CD4-positive, alpha-beta T cell treated with Interleukin-17A for 1 hour (primary cell): ENCODE data around the gene CCDC13.
"Not testable (repeated sequence)": the region's sequence is repeated elsewhere in the genome, so short reads cannot be mapped to it uniquely, and the experiment has no call there.

Experiments used
- DNase-seq: peaks from one replicate; pipeline ENCODE4 v3.0.0-alpha.2; 2020

Gene CCDC13, protein sequence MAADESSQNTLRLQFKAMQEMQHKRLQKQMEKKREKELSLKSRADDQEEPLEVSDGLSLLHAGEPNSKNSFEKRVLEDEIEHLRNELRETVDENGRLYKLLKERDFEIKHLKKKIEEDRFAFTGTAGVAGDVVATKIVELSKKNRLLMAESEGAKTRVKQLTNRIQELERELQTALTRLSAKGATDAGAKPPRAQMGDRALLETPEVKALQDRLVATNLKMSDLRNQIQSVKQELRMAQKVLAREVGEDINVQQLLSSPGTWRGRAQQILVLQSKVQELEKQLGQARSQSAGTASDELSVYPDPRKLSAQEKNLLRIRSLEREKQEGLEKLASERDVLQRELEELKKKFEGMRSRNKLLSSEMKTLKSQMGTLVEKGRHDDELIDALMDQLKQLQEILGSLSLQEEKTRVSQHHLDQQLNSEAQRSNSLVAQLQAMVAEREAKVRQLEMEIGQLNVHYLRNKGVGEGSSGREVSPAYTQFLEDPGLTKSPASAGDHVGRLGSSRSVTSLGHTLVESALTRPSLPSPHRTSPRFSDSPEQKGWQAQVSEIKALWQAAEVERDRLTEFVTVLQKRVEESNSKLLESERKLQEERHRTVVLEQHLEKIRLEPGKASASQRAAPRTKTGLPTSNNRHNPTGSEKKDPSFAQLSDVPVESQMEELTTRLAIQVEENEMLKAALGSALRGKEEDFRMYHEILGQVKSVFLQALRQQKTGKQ

GRCh38 chr3:42772670-42773408, at the start of gene CCDC13:
Gene CCDC13, minus strand, starts transcription at chr3:42773253. Its CDS starts 14,908 bp downstream, at chr3:42758345.
- DNase-seq = peak; percentile 91

- no peak for DNase-seq
These were observed 49.8 kb upstream of the CCDC13 start for GRCh38 chr3:42822828-42823227.

GRCh38 chr3:42820746-42821051, 47.6 kb upstream of the CCDC13 start:
- no peak for DNase-seq

- DNase-seq = no peak
These were observed 46.4 kb upstream of the CCDC13 start for GRCh38 chr3:42819351-42819965.

DNA sequence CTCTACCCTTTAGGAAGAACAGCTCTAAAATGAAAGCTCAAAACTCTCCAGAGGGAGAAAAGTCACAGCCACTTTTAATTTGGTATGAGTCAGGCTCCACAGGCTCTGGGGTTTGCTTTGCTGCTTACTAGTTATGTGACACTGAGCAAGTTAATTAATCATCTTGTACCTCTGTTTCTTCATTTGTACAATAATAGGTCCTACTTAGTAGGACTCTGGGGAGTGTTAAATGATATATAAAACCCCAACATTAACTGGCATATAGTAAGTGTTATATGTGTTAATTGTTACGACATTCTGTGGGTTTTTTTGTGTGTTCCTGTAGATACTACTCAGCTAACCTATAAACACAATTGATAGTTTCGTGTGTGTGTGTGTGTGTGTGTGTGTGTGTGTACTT, 42.8 kb upstream of the CCDC13 start:
- DNase-seq = no peak

- no peak for DNase-seq
These were observed 42.0 kb upstream of the CCDC13 start for GRCh38 chr3:42814914-42815507.

- DNase-seq = no peak
These were observed 41.2 kb upstream of the CCDC13 start for GRCh38 chr3:42814246-42814645.

GRCh38 chr3:42811118-42811883, 38.2 kb upstream of the CCDC13 start:
- not testable (repeated sequence) for DNase-seq

GRCh38 chr3:42810706-42811105, 37.7 kb upstream of the CCDC13 start:
- DNase-seq = not testable (repeated sequence)

DNA sequence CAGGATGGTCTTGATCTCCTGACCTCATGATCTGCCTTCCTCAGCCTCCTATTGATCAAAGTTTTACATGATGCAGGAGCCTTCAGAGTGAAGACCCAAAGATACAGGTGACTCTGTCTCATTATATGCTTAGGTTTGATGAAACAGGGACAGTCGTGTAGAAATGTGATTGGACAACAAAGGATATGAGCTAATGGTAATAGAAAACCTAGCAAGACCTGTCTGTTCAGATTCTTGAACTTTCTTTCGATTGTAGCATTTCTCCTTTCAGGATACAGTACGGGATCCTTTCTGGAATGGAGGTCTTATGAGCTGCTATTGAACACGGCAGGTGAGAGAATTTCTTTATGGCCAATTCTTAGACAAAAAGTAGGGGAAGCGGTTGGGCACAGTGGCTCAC, 36.1 kb upstream of the CCDC13 start, which contains the start of gene ACKR2:
Gene ACKR2, plus strand, starts transcription at position 244 of the 400 bp plus-strand sequence. CDS start 55,058 bp downstream, outside the sequence.
- DNase-seq = no peak

- no peak for DNase-seq
These were observed 34.9 kb upstream of the CCDC13 start for GRCh38 chr3:42807929-42808328.

- DNase-seq = no peak
These were observed 32.2 kb upstream of the CCDC13 start for GRCh38 chr3:42805141-42805821.

- no peak for DNase-seq
These were observed 31.7 kb upstream of the CCDC13 start for GRCh38 chr3:42804831-42805132.

DNA sequence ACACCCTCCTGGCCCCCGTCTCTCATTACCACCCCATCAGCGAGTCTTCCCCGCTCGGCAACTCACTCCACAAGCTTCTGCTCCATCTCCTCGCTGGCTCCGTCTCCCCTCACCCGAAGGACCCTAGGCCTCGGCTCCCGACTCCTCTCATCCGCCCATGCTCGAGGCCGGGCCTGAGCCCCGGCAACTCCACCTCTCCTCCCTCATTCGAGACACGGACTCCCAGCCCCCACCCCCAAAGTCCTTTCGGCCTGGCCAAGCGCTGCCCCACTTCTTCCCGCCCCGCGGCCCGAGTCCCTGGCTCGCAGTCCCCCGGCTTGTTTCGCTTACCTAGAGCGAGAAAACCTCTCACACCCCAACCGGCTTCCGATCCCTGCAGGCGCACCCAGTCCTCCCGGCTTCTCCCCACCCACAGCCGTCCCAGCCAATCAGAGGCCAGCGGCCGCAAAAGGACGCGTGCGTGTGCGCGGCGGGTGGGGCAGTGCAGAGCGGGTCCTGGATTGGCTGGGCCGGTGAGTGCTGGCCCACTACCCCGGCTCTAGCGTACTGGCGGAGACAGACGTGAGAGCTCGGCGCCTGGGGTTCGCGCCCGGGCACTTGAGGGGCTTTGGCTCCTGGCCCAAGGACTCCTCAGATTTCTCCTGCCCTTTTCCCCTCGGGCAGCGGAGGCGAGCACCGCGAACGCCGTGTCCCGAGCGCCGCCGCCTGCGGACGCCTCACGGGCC, 31.2 kb upstream of the CCDC13 start, which contains the start of gene HIGD1A:
Gene HIGD1A, minus strand, starts transcription at position 385 of the 725 bp plus-strand sequence. CDS start 10,237 bp downstream, outside the sequence.
- peak; percentile 94 for DNase-seq

- peak; percentile 31 for DNase-seq
These were observed 30.5 kb upstream of the CCDC13 start for GRCh38 chr3:42803414-42804105.

GRCh38 chr3:42802876-42803413, 29.9 kb upstream of the CCDC13 start:
- no peak for DNase-seq

DNA sequence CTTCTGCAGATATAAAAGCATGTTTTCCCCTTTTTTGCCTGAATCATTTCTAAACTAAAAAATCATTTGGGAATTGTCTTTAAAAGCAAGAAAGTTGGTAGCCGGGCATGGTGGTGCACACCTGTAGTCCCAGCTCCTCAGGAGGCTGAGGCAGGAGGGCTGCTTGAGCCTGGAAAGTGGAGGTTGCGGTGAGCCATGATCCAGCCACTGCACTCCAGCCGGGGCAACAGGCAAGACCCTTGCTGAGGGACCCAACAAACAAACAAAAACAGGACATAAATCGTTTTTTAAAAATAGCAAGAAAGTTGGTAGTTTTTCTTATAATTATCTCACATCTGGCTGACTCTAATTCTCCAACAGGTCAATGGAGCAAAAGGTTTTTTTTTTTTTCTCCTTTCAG, 28.7 kb upstream of the CCDC13 start:
- DNase-seq = no peak

DNA sequence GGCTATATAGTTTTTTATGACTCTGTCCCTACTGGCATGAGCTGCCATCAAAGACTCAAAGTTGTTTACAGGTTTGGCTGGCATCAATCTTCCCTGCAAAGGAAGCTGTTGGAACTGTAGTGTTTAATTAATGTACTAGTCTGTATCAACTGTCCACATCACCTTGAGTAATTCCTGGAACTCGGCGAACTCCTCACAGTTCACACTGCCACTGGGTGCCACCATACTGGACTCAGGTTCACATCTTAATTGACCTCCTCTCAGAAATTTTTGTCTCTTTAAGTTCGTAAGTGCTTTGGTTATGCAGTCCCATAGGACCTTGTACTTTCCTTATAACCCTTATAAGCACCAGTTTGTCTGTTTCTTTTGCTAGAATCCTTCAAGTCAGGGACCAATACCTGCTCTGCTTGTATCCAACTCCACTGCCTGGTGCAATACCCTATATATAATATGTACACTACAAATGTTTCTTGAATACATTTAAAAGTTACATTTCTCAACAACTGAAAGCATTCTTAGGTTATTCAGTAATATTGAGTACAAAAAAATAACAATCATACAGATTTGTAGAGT, 28.1 kb upstream of the CCDC13 start:
- DNase-seq = no peak

DNA sequence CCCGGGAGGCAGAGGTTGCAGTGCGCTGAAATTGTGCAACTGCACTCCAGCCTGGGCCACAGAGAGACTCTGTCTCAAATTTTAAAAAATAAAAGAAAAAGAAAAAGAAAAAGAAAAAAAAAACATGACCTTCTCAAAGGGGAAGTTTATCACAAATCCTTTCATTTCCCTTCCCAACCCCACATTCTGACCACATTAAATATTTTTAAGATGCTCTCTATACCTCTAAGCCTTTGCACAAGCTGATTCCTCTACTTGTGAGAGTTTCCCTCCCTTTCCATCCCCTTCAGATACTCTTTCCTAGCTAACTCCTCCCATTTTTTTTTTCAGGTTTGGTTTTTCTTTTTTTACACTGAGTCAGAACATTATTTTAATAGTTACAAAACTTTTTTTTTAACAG, 27.2 kb upstream of the CCDC13 start:
- no peak for DNase-seq
